Psoas muscle (tissue), 8 donors: ENCODE measurements around the gene SEC14L2. TPM values are rescaled to one million over a fixed set of nuclear protein-coding genes. Genes with fewer than 3 reads are reported as not detected.

Experiments used
- ATAC-seq, 4 donors: fragments of 200-7000 bp; cut with Tn5 transposase; one replicate each; pipeline ENCODE4 v1.9.1; 2020; ENCODE audit warnings: moderate library complexity in 3 of 4, mild to moderate bottlenecking in 2 of 4
- DNase-seq, 2 donors: peaks; one replicate each; pipeline ENCODE4 v3.0.0-alpha.2; 2020
- H3K27ac ChIP-seq: fragments of 200-600 bp; one replicate; pipeline ENCODE4 v1.8.0; 2022
- H3K27me3 ChIP-seq, 3 donors: fragments of 200-600 bp in 1 of 3; one replicate each; pipeline versions ENCODE4 v1.6.1 to v1.8.0; 2013 to 2022; ENCODE audit warnings: low read length in 2 of 3, mild to moderate bottlenecking in 2 of 3, moderate library complexity in 1 of 3; ENCODE audit not compliant: insufficient read depth in 3 of 3
- H3K36me3 ChIP-seq, 2 donors: fragments of 200-600 bp in 1 of 2; one replicate each; pipeline versions ENCODE4 v1.6.1 to v1.8.0; 2013 to 2022; ENCODE audit warnings: low read depth in 1 of 2, mild to moderate bottlenecking in 1 of 2, moderate library complexity in 1 of 2; ENCODE audit not compliant: insufficient read depth in 1 of 2
- H3K4me1 ChIP-seq: fragments of 200-600 bp; one replicate; pipeline ENCODE4 v1.8.0; 2022
- H3K4me3 ChIP-seq: fragments of 200-600 bp; one replicate; pipeline ENCODE4 v1.8.0; 2022; ENCODE audit warnings: mild to moderate bottlenecking
- H3K9me3 ChIP-seq: fragments of 200-600 bp; one replicate; pipeline ENCODE4 v1.8.0; 2022
- CTCF ChIP-seq: fragments of 200-600 bp; IDR thresholded peaks from one replicate; pipeline ENCODE4 v1.8.0; 2022; ENCODE audit warnings: antibody characterized with exemption
- WGBS, 3 donors: extraction: QIAGEN DNeasy Blood & Tissue Kit; methylation state at CpG; one replicate each; pipeline versions ENCODE4 v1.1.6 to v1.1.7; 2013; 5-methylcytosine and 5-hydroxymethylcytosine counted together
- intact Hi-C, 2 donors: fragments of 100-400 bp; cut with DNase I; formaldehyde crosslinking; loops; one replicate each; pipeline versions ENCODE4 v1.11.0 to v1.14.2; 2022
- polyA plus RNA-seq, 3 donors: library from polyadenylated mRNA; stranded (reverse); fragments of 200-250 nt; gene quantifications; one replicate each; pipeline ENCODE4 v1.2.3, GENCODE V29; 2013
- total RNA-seq, 4 donors: library from RNA; stranded (reverse); fragmentation: NEBNext Ultra II Directional in 2 of 4; extraction: Animal tissue kit (Norgen Biotek cat#: 25700) in 2 of 4; gene quantifications; one replicate each; pipeline versions ENCODE4 v1.2.1 to v1.2.4, GENCODE V29; 2021 to 2023
- donor health status: healthy with polysubstance abuse.
- donor health status: DM: no; HTN: no; CAD: no; lungs with moderate emphysema.
- donor health status: Bipolar disorder and iron deficiency.
- donor health status: healthy.
- donor health status: DM: yes; HTN: yes; CAD: no.
- donor health status: DM: no; HTN: no; CAD: no.
- donor health status: DM: no; HTN: no; CAD: no.
- donor health status: DM: yes; HTN: yes; CAD: no.

SEC14L2 gene
- total and polyA plus RNA-seq, 7 donors: 0.38 to 75.0 (median 1.9) TPM

- Histone ChIP-seq H3K4me1 (no peaks in the 10 kb centered on the region), H3K9me3 (no peaks in the 10 kb centered on the region), H3K27me3 (peaks cover 0 to 3% (median 0%) of the 10 kb centered on the region in 3 donors), H3K36me3 (no peaks in the 10 kb centered on the region), H3K27ac (no peak overlapping the region), H3K4me3 (no peak overlapping the region)
- intact Hi-C loops: loop anchor here in 1 of 2 donors (2.0 kb wide), 1 partner anchor 30 kb away; no protein-coding TSS in a partner anchor
- WGBS, 3 donors: 67 to 72% (median 67%) methylated on average over 6 of the region's 6 CpGs
- no peak for DNase-seq
- ATAC-seq: no peak
- TF ChIP-seq CTCF: no peak
Measured at GRCh38 chr22:30452861-30453260, 56.0 kb downstream of the SEC14L2 start.

- no peaks in the 10 kb centered on the region for H3K4me1 ChIP-seq
- intact Hi-C loops: loop anchor here in 1 of 2 donors (2.0 kb wide), 1 partner anchor 29 kb away; no protein-coding TSS in a partner anchor
- no peak for TF ChIP-seq CTCF
- H3K27ac ChIP-seq: no peak overlapping the region
- no peak for DNase-seq
- 55 to 63% (median 57%) methylated on average over 6 of the region's 6 CpGs for WGBS, 3 donors
- H3K36me3 ChIP-seq: no peaks in the 10 kb centered on the region
- no peaks in the 10 kb centered on the region for H3K9me3 ChIP-seq
- ATAC-seq: no peak
- peaks cover 0 to 6% (median 3%) of the 10 kb centered on the region in 3 donors for H3K27me3 ChIP-seq
- no peak overlapping the region for H3K4me3 ChIP-seq
Measured at GRCh38 chr22:30453731-30454510, 57.1 kb downstream of the SEC14L2 start.

- Histone ChIP-seq H3K27me3 (peaks cover 0 to 6% (median 3%) of the 10 kb centered on the region in 3 donors), H3K4me1 (no peaks in the 10 kb centered on the region), H3K27ac (no peak overlapping the region), H3K9me3 (no peaks in the 10 kb centered on the region), H3K36me3 (no peaks in the 10 kb centered on the region), H3K4me3 (no peak overlapping the region)
- ATAC-seq (no peak), DNase-seq (no peak)
- no peak for TF ChIP-seq CTCF
- 76 to 86% (median 82%) methylated on average over 8 of the region's 8 CpGs for WGBS, 3 donors
- intact Hi-C loops: no loop called here
Measured at GRCh38 chr22:30455075-30455840, 58.4 kb downstream of the SEC14L2 start.

GRCh38 chr22:30457981-30458380 is 61.2 kb downstream of the SEC14L2 start:
- H3K27me3 ChIP-seq: peaks cover 0 to 6% (median 0%) of the 10 kb centered on the region in 3 donors
- WGBS, 3 donors: 33 to 44% (median 41%) methylated on average over 8 of the region's 8 CpGs
- H3K4me3 ChIP-seq: no peak overlapping the region
- no peaks in the 10 kb centered on the region for H3K4me1 ChIP-seq
- TF ChIP-seq CTCF: no peak
- no peaks in the 10 kb centered on the region for H3K36me3 ChIP-seq
- H3K27ac ChIP-seq: no peak overlapping the region
- H3K9me3 ChIP-seq: no peaks in the 10 kb centered on the region
- intact Hi-C loops: no loop called here
- no peak for DNase-seq
- no peak for ATAC-seq
